GM12872 (cell line): Measurements from ENCODE around the gene TBCD.

Source experiments
- TF ChIP-seq, protein P1 (sequence below): IDR thresholded peaks from 3 replicates; pipeline ENCODE4 v1.5.1; 2011; ENCODE audit warnings: low read depth, mild to moderate bottlenecking, low read length, moderate library complexity; ENCODE audit not compliant: insufficient read depth

Gene TBCD

GRCh38 chr17:82899941-82900340 lies 148.1 kb downstream of the TBCD start:
- TF ChIP-seq, protein P1, sequence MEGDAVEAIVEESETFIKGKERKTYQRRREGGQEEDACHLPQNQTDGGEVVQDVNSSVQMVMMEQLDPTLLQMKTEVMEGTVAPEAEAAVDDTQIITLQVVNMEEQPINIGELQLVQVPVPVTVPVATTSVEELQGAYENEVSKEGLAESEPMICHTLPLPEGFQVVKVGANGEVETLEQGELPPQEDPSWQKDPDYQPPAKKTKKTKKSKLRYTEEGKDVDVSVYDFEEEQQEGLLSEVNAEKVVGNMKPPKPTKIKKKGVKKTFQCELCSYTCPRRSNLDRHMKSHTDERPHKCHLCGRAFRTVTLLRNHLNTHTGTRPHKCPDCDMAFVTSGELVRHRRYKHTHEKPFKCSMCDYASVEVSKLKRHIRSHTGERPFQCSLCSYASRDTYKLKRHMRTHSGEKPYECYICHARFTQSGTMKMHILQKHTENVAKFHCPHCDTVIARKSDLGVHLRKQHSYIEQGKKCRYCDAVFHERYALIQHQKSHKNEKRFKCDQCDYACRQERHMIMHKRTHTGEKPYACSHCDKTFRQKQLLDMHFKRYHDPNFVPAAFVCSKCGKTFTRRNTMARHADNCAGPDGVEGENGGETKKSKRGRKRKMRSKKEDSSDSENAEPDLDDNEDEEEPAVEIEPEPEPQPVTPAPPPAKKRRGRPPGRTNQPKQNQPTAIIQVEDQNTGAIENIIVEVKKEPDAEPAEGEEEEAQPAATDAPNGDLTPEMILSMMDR = no peak

DNA sequence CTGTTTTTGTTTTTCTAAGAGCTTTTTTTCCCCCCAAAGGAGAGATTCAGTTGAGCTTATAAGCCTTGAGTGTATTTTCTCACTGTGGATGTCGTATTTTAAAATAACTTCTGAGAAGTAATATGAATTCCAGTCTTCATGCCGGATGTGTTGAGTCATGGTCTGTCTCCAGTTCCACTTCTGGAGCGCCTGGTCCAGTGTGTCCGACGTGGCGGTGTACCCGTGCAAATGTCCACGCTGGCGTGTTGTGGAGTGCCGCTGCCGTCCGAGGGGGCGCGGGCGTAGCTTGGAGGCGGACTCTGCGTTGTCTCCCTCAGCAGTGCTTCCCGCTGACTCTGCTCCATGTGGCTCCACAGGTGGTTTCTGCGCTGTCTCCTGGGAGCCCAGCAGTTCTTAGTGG lies 148.9 kb downstream of the TBCD start:
- TF ChIP-seq, protein P1 = no peak

DNA sequence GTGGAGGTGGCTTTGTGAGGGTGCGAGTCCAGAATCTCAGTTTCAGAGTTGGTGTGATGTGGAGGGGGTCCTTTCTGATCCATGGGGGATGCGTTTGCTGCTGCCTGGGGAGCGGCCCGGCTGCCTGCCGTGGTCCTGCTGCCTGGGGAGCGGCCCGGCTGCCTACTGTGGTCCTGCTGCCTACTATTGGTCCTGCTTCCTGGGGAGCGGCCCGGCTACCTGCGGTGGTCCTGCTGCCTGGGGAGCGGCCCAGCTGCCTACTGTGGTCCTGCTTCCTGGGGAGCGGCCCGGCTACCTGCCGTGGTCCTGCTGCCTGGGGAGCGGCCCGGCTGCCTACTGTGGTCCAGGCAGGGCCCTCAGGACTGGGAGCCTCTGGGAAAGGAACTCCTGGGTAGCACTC lies 149.5 kb downstream of the TBCD start:
- TF ChIP-seq, protein P1 = no peak

- TF ChIP-seq, protein P1 = no peak
Observed at GRCh38 chr17:82901856-82902255, 150.0 kb downstream of the TBCD start.

DNA sequence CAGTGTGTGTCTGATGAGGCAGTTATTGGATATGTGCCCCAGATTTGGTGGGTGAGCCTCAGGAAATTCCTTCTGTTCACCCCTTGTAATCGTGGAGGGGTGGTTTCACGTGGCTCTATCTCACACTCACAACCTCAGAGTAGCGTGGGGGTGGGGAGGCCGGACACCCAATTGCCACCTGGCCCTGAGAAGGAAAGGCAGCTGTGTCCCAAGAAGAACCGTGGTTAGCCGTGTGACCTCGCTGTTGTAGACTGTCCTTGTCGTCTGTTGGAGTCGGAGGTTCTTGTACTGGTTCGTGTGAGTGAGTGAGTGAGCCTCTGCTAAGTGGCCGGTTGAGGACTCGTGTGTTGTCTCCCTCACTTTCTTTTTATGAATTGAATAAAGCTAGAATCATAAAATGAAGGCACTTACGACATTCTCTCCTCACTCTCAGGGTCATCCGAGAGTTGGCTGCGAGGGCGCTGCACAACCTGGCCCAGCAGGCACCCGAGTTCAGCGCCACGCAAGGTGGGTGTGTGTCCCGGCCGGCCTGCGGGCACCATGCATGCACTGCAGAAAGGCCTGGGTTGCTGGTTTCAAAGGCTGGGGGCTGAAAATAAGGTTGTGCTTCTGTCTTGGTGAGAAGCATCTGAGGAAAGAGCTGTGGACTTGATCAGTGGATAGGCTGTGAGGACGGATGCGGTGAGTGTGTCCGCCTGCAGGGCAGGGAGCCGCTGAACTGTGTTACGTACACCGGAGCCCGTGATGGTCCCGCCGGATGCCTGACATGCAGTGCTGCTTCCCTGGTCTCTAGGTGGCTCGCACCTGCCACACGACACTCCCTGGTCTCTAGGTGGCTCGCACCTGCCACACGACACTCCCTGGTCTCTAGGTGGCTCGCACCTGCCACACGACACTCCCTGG lies 151.4 kb downstream of the TBCD start:
- TF ChIP-seq, protein P1 = no peak

- TF ChIP-seq, protein P1 = no peak
Observed at GRCh38 chr17:82905130-82905529, 153.3 kb downstream of the TBCD start.

GRCh38 chr17:82907797-82908542 lies 156.1 kb downstream of the TBCD start:
- TF ChIP-seq, protein P1 = no peak
